D721Med (cell line): ENCODE measurements around the gene AUTS2.

Source experiments
- DNase-seq: peaks from one replicate; pipeline ENCODE4 v3.0.0; 2011; ENCODE audit warnings: low spot score; ENCODE audit not compliant: insufficient read length
- FAIRE-seq: peaks from 2 replicates; lab custom pipeline; 2011; peaks lifted over from hg19 to GRCh38; lab: Jason Lieb, UNC
- CTCF ChIP-seq: IDR thresholded peaks from 2 replicates; pipeline ENCODE4 v1.5.1; 2012; ENCODE audit warnings: mild to moderate bottlenecking, control low read depth; ENCODE audit not compliant: insufficient read depth; ENCODE audit errors: missing control alignments

AUTS2 gene

GRCh38 chr7:69631131-69631530 lies 32.9 kb downstream of the AUTS2 start:
- DNase-seq (no peak), FAIRE-seq (no peak)
- TF ChIP-seq CTCF = no peak

GRCh38 chr7:69632280-69632679 lies 34.0 kb downstream of the AUTS2 start:
- TF ChIP-seq CTCF = no peak
- FAIRE-seq (no peak), DNase-seq (no peak)

GRCh38 chr7:69633122-69633831 lies 35.0 kb downstream of the AUTS2 start:
- no peak for FAIRE-seq
- no peak for DNase-seq
- no peak for TF ChIP-seq CTCF

- no peak for TF ChIP-seq CTCF
- FAIRE-seq = no peak
- DNase-seq = no peak
Observed at GRCh38 chr7:69635555-69636185, 37.4 kb downstream of the AUTS2 start.

GRCh38 chr7:69638674-69639073 lies 40.4 kb downstream of the AUTS2 start:
- no peak for TF ChIP-seq CTCF
- DNase-seq (no peak), FAIRE-seq (no peak)

GRCh38 chr7:69640216-69640615 lies 41.9 kb downstream of the AUTS2 start:
- DNase-seq (no peak), FAIRE-seq (no peak)
- no peak for TF ChIP-seq CTCF
